Measurements from ENCODE around the gene C10orf143.

Gene C10orf143

GRCh38 chr10:130053561-130053960 lies 57.1 kb downstream of the C10orf143 start:
- no peak for DNase-seq (ENCODE audit: low read depth)
- TF ChIP-seq CTCF (IDR thresholded peaks at IDR 0.05; ENCODE audit: low read length, missing control alignments), result no peak
- H3K4me3 ChIP-seq (replicated peaks; ENCODE audit: low read depth, low read length), result no peak overlapping the region

GRCh38 chr10:130052193-130052592 lies 58.4 kb downstream of the C10orf143 start:
- TF ChIP-seq CTCF (IDR thresholded peaks at IDR 0.05; ENCODE audit: low read length, missing control alignments), result no peak
- no peak overlapping the region for H3K4me3 ChIP-seq (replicated peaks; ENCODE audit: low read depth, low read length)

GRCh38 chr10:130050721-130051120 lies 59.9 kb downstream of the C10orf143 start:
- H3K4me3 ChIP-seq (replicated peaks; ENCODE audit: low read depth, low read length), result no peak overlapping the region
- no peak for TF ChIP-seq CTCF (IDR thresholded peaks at IDR 0.05; ENCODE audit: low read length, missing control alignments)

More at GRCh38 chr10:130052193-130052592, 58.4 kb downstream of the C10orf143 start:
- DNase-seq (ENCODE audit: low read depth), result no peak

GRCh38 chr10:130049987-130050386 lies 60.6 kb downstream of the C10orf143 start:
- no peak for TF ChIP-seq CTCF (IDR thresholded peaks at IDR 0.05; ENCODE audit: low read length, missing control alignments)
- no peak for DNase-seq (ENCODE audit: low read depth)
- no peak overlapping the region for H3K4me3 ChIP-seq (replicated peaks; ENCODE audit: low read depth, low read length)

More at GRCh38 chr10:130050721-130051120, 59.9 kb downstream of the C10orf143 start:
- no peak for DNase-seq (ENCODE audit: low read depth)

GRCh38 chr10:130049244-130049643 lies 61.4 kb downstream of the C10orf143 start:
- no peak for DNase-seq (ENCODE audit: low read depth)
- no peak for TF ChIP-seq CTCF (IDR thresholded peaks at IDR 0.05; ENCODE audit: low read length, missing control alignments)
- H3K4me3 ChIP-seq (replicated peaks; ENCODE audit: low read depth, low read length), result no peak overlapping the region

- H3K4me3 ChIP-seq (replicated peaks; ENCODE audit: low read depth, low read length), result no peak overlapping the region
- TF ChIP-seq CTCF (IDR thresholded peaks at IDR 0.05; ENCODE audit: low read length, missing control alignments), result no peak
- DNase-seq (ENCODE audit: low read depth), result no peak
Measured at GRCh38 chr10:130048081-130048480, 62.5 kb downstream of the C10orf143 start.

GRCh38 chr10:130047336-130047735 lies 63.3 kb downstream of the C10orf143 start:
- no peak for TF ChIP-seq CTCF (IDR thresholded peaks at IDR 0.05; ENCODE audit: low read length, missing control alignments)
- no peak overlapping the region for H3K4me3 ChIP-seq (replicated peaks; ENCODE audit: low read depth, low read length)
- DNase-seq (ENCODE audit: low read depth), result no peak
